ENCODE results near the gene TOMM5.

Gene TOMM5

DNA sequence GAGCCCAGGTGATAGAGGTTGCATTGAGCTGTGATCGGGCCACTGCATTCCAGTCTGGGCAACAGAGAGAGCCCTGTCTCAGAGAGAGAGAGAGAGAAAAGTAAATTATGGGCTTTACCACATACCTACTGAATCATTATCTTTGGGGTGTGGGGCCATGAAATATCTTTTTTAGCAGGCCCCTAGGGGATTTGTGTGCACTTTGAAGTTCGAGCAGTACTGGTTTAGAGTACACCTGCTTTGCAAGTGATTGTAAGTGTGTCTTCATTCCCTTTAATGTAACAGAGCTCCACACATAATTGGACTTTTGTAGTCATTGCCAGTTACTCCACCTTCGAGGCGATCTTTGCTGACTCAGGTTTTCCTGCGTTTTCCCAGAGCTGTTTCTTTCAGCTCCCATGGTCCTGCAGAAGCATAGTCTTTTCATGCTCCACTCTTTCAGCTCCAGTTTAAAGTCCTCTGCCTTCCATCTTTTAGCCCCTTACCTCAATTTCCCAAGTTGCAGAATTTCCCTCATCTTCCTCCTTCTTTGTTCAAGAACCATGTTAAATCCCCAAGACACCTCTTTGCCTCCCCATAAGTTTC, 34.4 kb upstream of the TOMM5 start:
- Histone ChIP-seq H3K79me2 (ENCODE audit: low read length) (no peaks in the 10 kb centered on the region), H3K4me1 (ENCODE audit: low read length) (no peaks in the 10 kb centered on the region), H3K36me3 (replicated peaks; ENCODE audit: low read depth, low read length) (no peaks in the 10 kb centered on the region), H2AFZ (ENCODE audit: low read depth, low read length) (no peak overlapping the region), H3K4me2 (ENCODE audit: low read length) (no peak overlapping the region), H3K9me3 (ENCODE audit: insufficient read depth, low read length) (no peaks in the 10 kb centered on the region), H3K27me3 (ENCODE audit: low read depth, low read length) (no peaks in the 10 kb centered on the region), H3K27ac (ENCODE audit: low read length) (no peak overlapping the region), H3K4me3 (ENCODE audit: low read length) (no peak overlapping the region), H3K9ac (ENCODE audit: low read length) (no peak overlapping the region), H4K20me1 (ENCODE audit: insufficient read depth, low read length) (no peaks in the 10 kb centered on the region)
- TF ChIP-seq CTCF (IDR thresholded peaks at IDR 0.05; ENCODE audit: low read depth, low read length), result no peak
- no peak for TF ChIP-seq EZH2phosphoT487 (IDR thresholded peaks at IDR 0.05; ENCODE audit: low read depth)

- TF ChIP-seq EZH2phosphoT487 (IDR thresholded peaks at IDR 0.05; ENCODE audit: low read depth) (no peak), CTCF (IDR thresholded peaks at IDR 0.05; ENCODE audit: low read depth, low read length) (no peak)
Observed at GRCh38 chr9:37625758-37626147, 33.4 kb upstream of the TOMM5 start.

GRCh38 chr9:37625036-37625757, 32.8 kb upstream of the TOMM5 start:
- no peaks in the 10 kb centered on the region for H3K4me1 ChIP-seq (ENCODE audit: low read length)
- no peak overlapping the region for H3K4me2 ChIP-seq (ENCODE audit: low read length)
- H3K79me2 ChIP-seq (ENCODE audit: low read length), result no peaks in the 10 kb centered on the region
- H3K27me3 ChIP-seq (ENCODE audit: low read depth, low read length), result no peaks in the 10 kb centered on the region
- no peak overlapping the region for H3K27ac ChIP-seq (ENCODE audit: low read length)
- TF ChIP-seq EZH2phosphoT487 (IDR thresholded peaks at IDR 0.05; ENCODE audit: low read depth) (no peak), CTCF (IDR thresholded peaks at IDR 0.05; ENCODE audit: low read depth, low read length) (no peak)
- no peak overlapping the region for H3K9ac ChIP-seq (ENCODE audit: low read length)
- no peaks in the 10 kb centered on the region for H3K36me3 ChIP-seq (replicated peaks; ENCODE audit: low read depth, low read length)
- no peaks in the 10 kb centered on the region for H3K9me3 ChIP-seq (ENCODE audit: insufficient read depth, low read length)
- H3K4me3 ChIP-seq (ENCODE audit: low read length), result no peak overlapping the region
- no peaks in the 10 kb centered on the region for H4K20me1 ChIP-seq (ENCODE audit: insufficient read depth, low read length)
- H2AFZ ChIP-seq (ENCODE audit: low read depth, low read length), result no peak overlapping the region

More at GRCh38 chr9:37625758-37626147, 33.4 kb upstream of the TOMM5 start:
- no peak overlapping the region for H3K27ac ChIP-seq (ENCODE audit: low read length)
- H3K9ac ChIP-seq (ENCODE audit: low read length), result no peak overlapping the region
- H3K4me2 ChIP-seq (ENCODE audit: low read length), result no peak overlapping the region
- no peaks in the 10 kb centered on the region for H3K79me2 ChIP-seq (ENCODE audit: low read length)
- H4K20me1 ChIP-seq (ENCODE audit: insufficient read depth, low read length), result no peaks in the 10 kb centered on the region
- H3K9me3 ChIP-seq (ENCODE audit: insufficient read depth, low read length), result no peaks in the 10 kb centered on the region
- no peaks in the 10 kb centered on the region for H3K4me1 ChIP-seq (ENCODE audit: low read length)
- no peaks in the 10 kb centered on the region for H3K36me3 ChIP-seq (replicated peaks; ENCODE audit: low read depth, low read length)
- H3K27me3 ChIP-seq (ENCODE audit: low read depth, low read length), result no peaks in the 10 kb centered on the region
- H3K4me3 ChIP-seq (ENCODE audit: low read length), result no peak overlapping the region
- H2AFZ ChIP-seq (ENCODE audit: low read depth, low read length), result no peak overlapping the region

- no peak for TF ChIP-seq EZH2phosphoT487 (IDR thresholded peaks at IDR 0.05; ENCODE audit: low read depth)
- TF ChIP-seq CTCF (IDR thresholded peaks at IDR 0.05; ENCODE audit: low read depth, low read length), result no peak
- Histone ChIP-seq H3K9me3 (ENCODE audit: insufficient read depth, low read length) (no peaks in the 10 kb centered on the region), H3K9ac (ENCODE audit: low read length) (no peak overlapping the region), H4K20me1 (ENCODE audit: insufficient read depth, low read length) (no peaks in the 10 kb centered on the region), H3K4me3 (ENCODE audit: low read length) (no peak overlapping the region), H3K79me2 (ENCODE audit: low read length) (no peaks in the 10 kb centered on the region), H3K4me2 (ENCODE audit: low read length) (no peak overlapping the region), H3K36me3 (replicated peaks; ENCODE audit: low read depth, low read length) (no peaks in the 10 kb centered on the region), H3K4me1 (ENCODE audit: low read length) (no peaks in the 10 kb centered on the region), H2AFZ (ENCODE audit: low read depth, low read length) (no peak overlapping the region), H3K27me3 (ENCODE audit: low read depth, low read length) (no peaks in the 10 kb centered on the region), H3K27ac (ENCODE audit: low read length) (no peak overlapping the region)
Observed at GRCh38 chr9:37624073-37624472, 31.7 kb upstream of the TOMM5 start.

Measured in OCI-LY3 (cell line).